Sigmoid colon (tissue), 7 donors: ENCODE measurements around the gene PCDHB13. TPM values are rescaled to one million over a fixed set of nuclear protein-coding genes. Genes with fewer than 3 reads are reported as not detected.
"Not testable (repeated sequence)": the region's sequence is repeated elsewhere in the genome, so short reads cannot be mapped to it uniquely, and the experiment has no call there.

ENCODE experiments used
- DNase-seq: peaks from one replicate; pipeline ENCODE4 v3.0.0-alpha.2; 2019
- H3K27ac ChIP-seq, 4 donors: fragments of 200-600 bp; sonication (generic); one replicate each; pipeline ENCODE4 v1.5.1; 2016 to 2019; ENCODE audit warnings: mild to moderate bottlenecking in 1 of 4
- H3K27me3 ChIP-seq, 3 donors: fragments of 200-600 bp; sonication (generic); one replicate each; pipeline ENCODE4 v1.5.1; 2019; ENCODE audit warnings: mild to moderate bottlenecking in 1 of 3
- H3K36me3 ChIP-seq, 4 donors: fragments of 200-600 bp; sonication (generic); one replicate each; pipeline ENCODE4 v1.5.1; 2016 to 2019
- H3K4me1 ChIP-seq, 4 donors: fragments of 200-600 bp; sonication (generic); one replicate each; pipeline ENCODE4 v1.5.1; 2017 to 2019
- H3K4me3 ChIP-seq, 4 donors: fragments of 200-600 bp; sonication (generic); one replicate each; pipeline ENCODE4 v1.5.1; 2017 to 2019; ENCODE audit warnings: mild to moderate bottlenecking in 2 of 4, moderate library complexity in 1 of 4
- H3K9me3 ChIP-seq, 4 donors: fragments of 200-600 bp in 3 of 4; sonication (generic) in 3 of 4; one replicate each; pipeline versions ENCODE4 v1.5.1 to v1.6.1; 2013 to 2019
- CTCF ChIP-seq, 4 experiments: fragments of 450-650 bp in 3 of 4; fragments of 200-600 bp in 1 of 4; IDR thresholded peaks; one replicate each; pipeline ENCODE4 v1.5.1; 2016 to 2019; ENCODE audit warnings: antibody characterized with exemption in 4 of 4, mild to moderate bottlenecking in 3 of 4, moderate library complexity in 2 of 4
- EP300 ChIP-seq, 4 donors: sonication (generic); formaldehyde crosslinking; IDR thresholded peaks; one replicate each; pipeline ENCODE4 v1.6.1; 2017; ENCODE audit warnings: antibody characterized with exemption in 4 of 4
- POLR2A ChIP-seq, 2 donors: fragments of 450-650 bp; IDR thresholded peaks; one replicate each; pipeline ENCODE4 v1.6.1; 2016; ENCODE audit warnings: antibody characterized with exemption in 2 of 2, mild to moderate bottlenecking in 2 of 2, moderate library complexity in 2 of 2
- POLR2AphosphoS5 ChIP-seq, 4 donors: sonication (generic); formaldehyde crosslinking; IDR thresholded peaks; one replicate each; pipeline ENCODE4 v1.6.1; 2017; ENCODE audit warnings: antibody characterized with exemption in 4 of 4
- WGBS, 2 donors: extraction: QIAGEN DNeasy Blood & Tissue Kit; methylation state at CpG; one replicate each; pipeline ENCODE4 v1.1.7; 2013; 5-methylcytosine and 5-hydroxymethylcytosine counted together
- intact Hi-C: fragments of 100-400 bp; cut with DNase I; formaldehyde crosslinking; loops from one replicate; pipeline ENCODE4 v1.15.1; 2023
- polyA plus RNA-seq, 3 donors: library from polyadenylated mRNA; stranded (reverse); fragments of 200-250 nt; gene quantifications; one replicate each; pipeline ENCODE4 v1.2.3, GENCODE V29; 2013
- total RNA-seq, 4 donors: library from RNA; depleted of rRNA; stranded (reverse); fragments of >200 nt; gene quantifications; one replicate each; pipeline ENCODE4 v1.1.0, GENCODE V29; 2016
- donor health status: healthy with polysubstance abuse.
- donor health status: Bipolar disorder and iron deficiency.
- donor health status: healthy.

PCDHB13 gene
- total RNA-seq (1 to 10 TPM; 3.3 to 7.8 (median 6.1) TPM), polyA plus RNA-seq (under 1 TPM in 2 of 3 donors, not detected in 1; 0.23 to 0.52 TPM)

- Histone ChIP-seq H3K4me3 (peak within 1 kb of the TSS in 3 of 4 donors; percentile 16 to 22 (median 19)), H3K9me3 (peaks cover 15 to 62% (median 25%) of the 10 kb centered on the region in 4 donors)
- WGBS, 2 donors, result 14 to 16% methylated on average over 14 to 15 of the region's 18 CpGs
- DNase-seq, H3K27ac ChIP-seq, H3K4me1 ChIP-seq, H3K27me3 ChIP-seq, H3K36me3 ChIP-seq, intact Hi-C loops: not testable (repeated sequence)
- TF ChIP-seq CTCF (IDR thresholded peaks at IDR 0.05), result peak in 2 of 4 experiments; percentile 17 to 44
Measured at GRCh38 chr5:141213656-141214339, at the start of gene PCDHB13. Gene PCDHB13, plus strand, starts transcription at chr5:141213919. Its CDS starts 205 bp downstream, at chr5:141214124.

GRCh38 chr5:141172381-141173204 is 41.1 kb upstream of the PCDHB13 start, which contains the start of gene PCDHB7:
Gene PCDHB7, plus strand, starts transcription at chr5:141172644. Its CDS starts 192 bp downstream, at chr5:141172836.
- no peak for DNase-seq
- TF ChIP-seq EP300 (IDR thresholded peaks at IDR 0.05) (no peak), CTCF (IDR thresholded peaks at IDR 0.05) (peak in 1 of 4 experiments; percentile 23)
- peaks cover 0 to 34% (median 4%) of the 10 kb centered on the region in 3 donors for H3K27me3 ChIP-seq
- no peaks in the 10 kb centered on the region for H3K36me3 ChIP-seq
- WGBS, 2 donors, result 33 to 46% methylated on average over 20 of the region's 20 CpGs
- H3K27ac ChIP-seq, result no peak within 1 kb of the TSS
- H3K9me3 ChIP-seq, result peaks cover 8 to 36% (median 17%) of the 10 kb centered on the region in 4 donors
- H3K4me1 ChIP-seq, result no peaks in the 10 kb centered on the region
- intact Hi-C loops, result no loop called here
- H3K4me3 ChIP-seq, result peak within 1 kb of the TSS in 3 of 4 donors; percentile 2 to 23 (median 12)

GRCh38 chr5:141174291-141175104 is 39.2 kb upstream of the PCDHB13 start:
- Histone ChIP-seq H3K9me3 (peaks cover 14 to 50% (median 20%) of the 10 kb centered on the region in 4 donors), H3K27me3 (peaks cover 0 to 49% (median 4%) of the 10 kb centered on the region in 3 donors)
- H3K4me3 ChIP-seq, H3K36me3 ChIP-seq, H3K4me1 ChIP-seq, H3K27ac ChIP-seq, intact Hi-C loops, DNase-seq: not testable (repeated sequence)
- WGBS, 2 donors, result 50 to 76% methylated on average over 79 of the region's 79 CpGs

- Histone ChIP-seq H3K9me3 (peaks cover 14 to 50% (median 20%) of the 10 kb centered on the region in 4 donors), H3K4me1 (no peaks in the 10 kb centered on the region), H3K4me3 (no peak overlapping the region), H3K27ac (no peak overlapping the region), H3K36me3 (no peaks in the 10 kb centered on the region), H3K27me3 (peaks cover 4 to 57% (median 4%) of the 10 kb centered on the region in 3 donors)
- DNase-seq, result no peak
- WGBS, 2 donors, result 65 to 79% methylated on average over 1 of the region's 1 CpG
- TF ChIP-seq POLR2AphosphoS5 (IDR thresholded peaks at IDR 0.05) (no peak), POLR2A (IDR thresholded peaks at IDR 0.05) (peak in 1 of 2 donors; percentile 9)
- intact Hi-C loops, result no loop called here
Measured at GRCh38 chr5:141175933-141176332, 37.8 kb upstream of the PCDHB13 start.

- intact Hi-C loops, H3K4me1 ChIP-seq, DNase-seq, H3K4me3 ChIP-seq, H3K27ac ChIP-seq, H3K36me3 ChIP-seq: not testable (repeated sequence)
- Histone ChIP-seq H3K9me3 (peaks cover 12 to 58% (median 20%) of the 10 kb centered on the region in 4 donors), H3K27me3 (peaks cover 4 to 57% (median 4%) of the 10 kb centered on the region in 3 donors)
- WGBS, 2 donors, result 26 to 51% methylated on average over 15 to 16 of the region's 18 CpGs
Measured at GRCh38 chr5:141177577-141178191, 36.0 kb upstream of the PCDHB13 start, which contains the start of gene PCDHB8. Gene PCDHB8, plus strand, starts transcription at chr5:141177790. Its CDS starts 245 bp downstream, at chr5:141178035.

GRCh38 chr5:141179371-141179770 is 34.3 kb upstream of the PCDHB13 start:
- intact Hi-C loops, H3K36me3 ChIP-seq, H3K4me3 ChIP-seq, H3K27ac ChIP-seq, H3K4me1 ChIP-seq, DNase-seq: not testable (repeated sequence)
- Histone ChIP-seq H3K9me3 (peaks cover 3 to 53% (median 23%) of the 10 kb centered on the region in 4 donors), H3K27me3 (peaks cover 4 to 68% (median 4%) of the 10 kb centered on the region in 3 donors)
- WGBS, 2 donors, result 47 to 78% methylated on average over 35 of the region's 39 CpGs

- Histone ChIP-seq H3K27me3 (peaks cover 4 to 68% (median 4%) of the 10 kb centered on the region in 3 donors), H3K9me3 (peaks cover 3 to 55% (median 21%) of the 10 kb centered on the region in 4 donors)
- H3K36me3 ChIP-seq, H3K4me1 ChIP-seq, intact Hi-C loops, H3K4me3 ChIP-seq, H3K27ac ChIP-seq, DNase-seq: not testable (repeated sequence)
- 43 to 68% methylated on average over 27 to 32 of the region's 32 CpGs for WGBS, 2 donors
Measured at GRCh38 chr5:141179876-141180275, 33.8 kb upstream of the PCDHB13 start.
